Nephron (organoid): ENCODE data around the gene RIMBP2.

Source experiments
- H3K27ac Mint-ChIP-seq, 3 experiments: 2 replicates each; pipeline ENCODE4 v1.8.0; 2020; ENCODE audit warnings: mixed read lengths in 3 of 3, mild to moderate bottlenecking in 2 of 3, moderate library complexity in 1 of 3
- H3K27me3 Mint-ChIP-seq: 2 replicates; pipeline ENCODE4 v1.8.0; 2021; ENCODE audit warnings: low read depth, mild to moderate bottlenecking, moderate library complexity, mixed read lengths
- H3K36me3 Mint-ChIP-seq: 2 replicates; pipeline ENCODE4 v1.8.0; 2020; ENCODE audit warnings: low read depth, mixed read lengths
- H3K4me1 Mint-ChIP-seq: 2 replicates; pipeline ENCODE4 v1.8.0; 2020; ENCODE audit warnings: mixed read lengths
- H3K4me3 Mint-ChIP-seq, 3 experiments: 2 replicates each; pipeline ENCODE4 v1.8.0; 2020; ENCODE audit warnings: mild to moderate bottlenecking in 3 of 3, mixed read lengths in 3 of 3, moderate library complexity in 2 of 3
- H3K9me3 Mint-ChIP-seq: 2 replicates; pipeline ENCODE4 v1.8.0; 2020; ENCODE audit warnings: mixed read lengths
- CTCF ChIP-seq, 3 experiments: fragments of 200-600 bp; sonication (generic); IDR thresholded peaks; one replicate each; pipeline ENCODE4 v1.5.0; 2021; ENCODE audit warnings: antibody characterized with exemption in 3 of 3; ENCODE audit not compliant: unreplicated experiment in 3 of 3

RIMBP2 gene

GRCh38 chr12:130640496-130640895 is 75.6 kb downstream of the RIMBP2 start:
- Mint-ChIP-seq H3K36me3 (no peaks in the 10 kb centered on the region), H3K27me3 (peaks cover 43% of the 10 kb centered on the region), H3K27ac (no peak overlapping the region), H3K4me3 (no peak overlapping the region), H3K9me3 (peaks cover 3% of the 10 kb centered on the region), H3K4me1 (peaks cover 10% of the 10 kb centered on the region)
- TF ChIP-seq CTCF (IDR thresholded peaks at IDR 0.05; ENCODE audit: unreplicated experiment in 3 of 3), result no peak

GRCh38 chr12:130639476-130640424 is 76.3 kb downstream of the RIMBP2 start:
- TF ChIP-seq CTCF (IDR thresholded peaks at IDR 0.05; ENCODE audit: unreplicated experiment in 3 of 3), result no peak
- Mint-ChIP-seq H3K9me3 (no peaks in the 10 kb centered on the region), H3K4me3 (no peak overlapping the region), H3K27me3 (peaks cover 45% of the 10 kb centered on the region), H3K4me1 (peaks cover 10% of the 10 kb centered on the region), H3K27ac (peak overlapping the region in 1 of 3 experiments; percentile 5), H3K36me3 (no peaks in the 10 kb centered on the region)

GRCh38 chr12:130636370-130636769 is 79.7 kb downstream of the RIMBP2 start:
- TF ChIP-seq CTCF (IDR thresholded peaks at IDR 0.05; ENCODE audit: unreplicated experiment in 3 of 3), result no peak
- no peaks in the 10 kb centered on the region for H3K36me3 Mint-ChIP-seq
- no peaks in the 10 kb centered on the region for H3K9me3 Mint-ChIP-seq
- peaks cover 75% of the 10 kb centered on the region for H3K27me3 Mint-ChIP-seq
- no peak overlapping the region for H3K4me3 Mint-ChIP-seq
- H3K4me1 Mint-ChIP-seq, result peaks cover 33% of the 10 kb centered on the region
- no peak overlapping the region for H3K27ac Mint-ChIP-seq

GRCh38 chr12:130634866-130635265 is 81.2 kb downstream of the RIMBP2 start:
- Mint-ChIP-seq H3K4me1 (peaks cover 28% of the 10 kb centered on the region), H3K9me3 (no peaks in the 10 kb centered on the region), H3K27me3 (peaks cover 68% of the 10 kb centered on the region), H3K27ac (peak overlapping the region in 1 of 3 experiments; percentile 81), H3K36me3 (no peaks in the 10 kb centered on the region), H3K4me3 (no peak overlapping the region)
- no peak for TF ChIP-seq CTCF (IDR thresholded peaks at IDR 0.05; ENCODE audit: unreplicated experiment in 3 of 3)

- H3K4me3 Mint-ChIP-seq, result peak overlapping the region in 2 of 3 experiments; percentile 23 to 41
- H3K27ac Mint-ChIP-seq, result peak overlapping the region in 2 of 3 experiments; percentile 32 to 81
- H3K9me3 Mint-ChIP-seq, result no peaks in the 10 kb centered on the region
- H3K27me3 Mint-ChIP-seq, result peaks cover 66% of the 10 kb centered on the region
- H3K36me3 Mint-ChIP-seq, result no peaks in the 10 kb centered on the region
- peaks cover 23% of the 10 kb centered on the region for H3K4me1 Mint-ChIP-seq
- TF ChIP-seq CTCF (IDR thresholded peaks at IDR 0.05; ENCODE audit: unreplicated experiment in 3 of 3), result no peak
Measured at GRCh38 chr12:130633771-130634170, 82.3 kb downstream of the RIMBP2 start.
